K562 (cell line): Measurements from ENCODE around the gene RARRES1. TPM values are rescaled to one million over a fixed set of nuclear protein-coding genes. Genes with fewer than 3 reads are reported as not detected.

Experiments
- ATAC-seq: fragments of 200-7000 bp; cut with Tn5 transposase; 3 replicates; pipeline ENCODE4 v1.9.1; 2020; ENCODE audit warnings: moderate library complexity
- BruUV-seq: library from RNA; stranded (reverse); fragments of 400-500 nt; replicated peaks from 2 replicates; lab custom pipeline; 2021; lab: Mats Ljungman, UMichigan
- CTCF ChIA-PET: fragments of 300-600 bp; formaldehyde crosslinking; extraction: SDS; loops from one replicate; lab custom pipeline; 2021; ENCODE audit warnings: low intra/inter-chr PET ratio; lab: Yijun Ruan, JAX
- POLR2A ChIA-PET: fragments of 300-600, 350-650 bp; sonication (Branson Sonifier 250); formaldehyde crosslinking; extraction: SDS; loops from one replicate; lab custom pipeline; 2021; ENCODE audit warnings: antibody characterized with exemption, inconsistent platforms; lab: Yijun Ruan, JAX
- DNase-seq, 4 experiments: peaks; one replicate each; pipeline versions ENCODE4 v3.0.0 to v3.0.0-alpha.2; 2011 to 2018; ENCODE audit warnings: low spot score in 3 of 4, mixed read lengths in 3 of 4; ENCODE audit errors: extremely low read depth in 1 of 4
- FAIRE-seq: peaks from 2 replicates; lab custom pipeline; 2011; peaks lifted over from hg19 to GRCh38; lab: Jason Lieb, UNC
- H2AFZ ChIP-seq: 2 replicates; pipeline ENCODE4 v1.6.0; 2011; ENCODE audit warnings: low read depth, low read length, control low read depth, inconsistent platforms
- H3K27ac ChIP-seq: fragments of 200-600 bp; 3 replicates; pipeline ENCODE4 v1.8.0; 2011; ENCODE audit warnings: low read depth, mild to moderate bottlenecking, control low read depth, inconsistent platforms, low read length, moderate library complexity, mixed read lengths; ENCODE audit errors: extremely low read depth
- H3K27me3 ChIP-seq, 2 experiments: fragments of 300-600 bp in 1 of 2; 2 replicates in 1 of 2; 3 replicates in 1 of 2; pipeline versions ENCODE4 v1.6.0 to v1.8.0; 2011; ENCODE audit warnings: inconsistent platforms in 2 of 2, low read length in 2 of 2, mild to moderate bottlenecking in 1 of 2, mixed read lengths in 1 of 2, moderate library complexity in 1 of 2; ENCODE audit not compliant: control insufficient read depth in 2 of 2, insufficient read depth in 2 of 2
- H3K36me3 ChIP-seq: fragments of 300-600 bp; 3 replicates; pipeline ENCODE4 v1.8.0; 2011; ENCODE audit warnings: mild to moderate bottlenecking, low read length, inconsistent platforms; ENCODE audit not compliant: control insufficient read depth, insufficient read depth
- H3K4me1 ChIP-seq, 2 experiments: fragments of 200-600 bp in 1 of 2; replicated peaks in 1 of 2; 2 replicates in 1 of 2; 3 replicates in 1 of 2; pipeline versions ENCODE4 v1.5.1 to v1.8.0; 2011; ENCODE audit warnings: inconsistent platforms in 2 of 2, low read length in 2 of 2, mild to moderate bottlenecking in 1 of 2, mixed read lengths in 1 of 2, moderate library complexity in 1 of 2; ENCODE audit not compliant: control insufficient read depth in 2 of 2, insufficient read depth in 2 of 2
- H3K4me2 ChIP-seq: 2 replicates; pipeline ENCODE4 v1.6.1; 2011; ENCODE audit warnings: low read length, control low read depth, inconsistent platforms, mixed read lengths; ENCODE audit not compliant: insufficient read depth
- H3K4me3 ChIP-seq: fragments of 200-600 bp; sonication (generic), shearing (Covaris generic); 2 replicates; pipeline ENCODE4 v1.5.1; 2016; ENCODE audit warnings: control low read depth, inconsistent platforms
- H3K79me2 ChIP-seq: fragments of 200-600 bp; 3 replicates; pipeline ENCODE4 v1.8.0; 2011; ENCODE audit warnings: low read length, inconsistent platforms; ENCODE audit not compliant: control insufficient read depth, insufficient read depth
- H3K9ac ChIP-seq, 2 experiments: 2 replicates each; pipeline versions ENCODE4 v1.6.0 to v1.6.1; 2011; ENCODE audit warnings: low read depth in 2 of 2, low read length in 2 of 2, control low read depth in 1 of 2, inconsistent platforms in 1 of 2, mild to moderate bottlenecking in 1 of 2, mixed read lengths in 1 of 2; ENCODE audit not compliant: insufficient read depth in 1 of 2
- H3K9me1 ChIP-seq: one replicate; pipeline ENCODE4 v1.6.0; 2011; ENCODE audit warnings: inconsistent platforms, mild to moderate bottlenecking, low read length, moderate library complexity; ENCODE audit not compliant: control insufficient read depth, insufficient read depth
- H3K9me3 ChIP-seq: replicated peaks from 2 replicates; pipeline ENCODE4 v1.5.1; 2011; ENCODE audit warnings: low read depth, low read length, inconsistent platforms; ENCODE audit not compliant: control insufficient read depth, insufficient read depth
- H4K20me1 ChIP-seq: replicated peaks from 2 replicates; pipeline ENCODE4 v1.6.1; 2011; ENCODE audit warnings: low read length, inconsistent platforms, mixed read lengths; ENCODE audit not compliant: control insufficient read depth, insufficient read depth
- BCLAF1 ChIP-seq, 2 experiments: fragments of 450-650 bp in 1 of 2; IDR thresholded peaks; 2 replicates each; pipeline ENCODE4 v1.6.1; 2011 to 2017; ENCODE audit warnings: low read depth in 2 of 2, antibody characterized with exemption in 1 of 2, borderline replicate concordance in 1 of 2, low read length in 1 of 2, mild to moderate bottlenecking in 1 of 2, mixed read lengths in 1 of 2; ENCODE audit not compliant: control insufficient read depth in 1 of 2
- ZNF280B ChIP-seq: fragments of 250-450 bp; sonication (Bioruptor Pico); IDR thresholded peaks from 2 replicates; pipeline ENCODE4 v1.5.1; 2021; ENCODE audit warnings: mild to moderate bottlenecking
- WGBS: fragments of 100-300 bp; shearing (Covaris generic); methylation state at CpG from one replicate; pipeline ENCODE4 v1.1.6; 2016; ENCODE audit warnings: low coverage, mixed read lengths; ENCODE audit not compliant: insufficient coverage; ENCODE audit errors: missing lambda C conversion rate; 5-methylcytosine and 5-hydroxymethylcytosine counted together
- in situ Hi-C: fragments of 300-500 bp; cut with MboI; formaldehyde crosslinking; loops from 4 replicates; pipeline ENCODE4 v1.15.0; 2018; ENCODE audit warnings: inconsistent platforms, mixed read lengths
- intact Hi-C: fragments of 100-400 bp; cut with micrococcal nuclease; formaldehyde crosslinking; loops from 2 replicates; pipeline ENCODE4 v1.14.2; 2022
- polyA plus RNA-seq, 8 experiments: library from polyadenylated mRNA; depleted of rRNA in 4 of 8; stranded (reverse) in 5 of 8; unstranded in 3 of 8; fragments of >200 nt; fragmentation: Nextera tagmentation in 2 of 8; fragmentation: Illumina TruSeq in 1 of 8; extraction: Ambion mirVana in 2 of 8; extraction: Trizol in 1 of 8; gene quantifications; 2 replicates each; pipeline versions ENCODE4 v1.2.1 to v1.2.3, GENCODE V29; 2011 to 2014; ENCODE audit warnings: inconsistent platforms in 1 of 8, missing spikeins in 1 of 8
- total RNA-seq, 7 experiments: library from RNA; depleted of rRNA in 6 of 7; stranded (reverse); fragments of >200 nt in 6 of 7; fragmentation: Illumina TruSeq in 2 of 7; extraction: Trizol in 2 of 7; gene quantifications; 2 replicates each; pipeline versions ENCODE4 v1.2.1 to v1.2.3, GENCODE V29; 2011 to 2021; ENCODE audit warnings: low replicate concordance in 1 of 7
- TF ChIP-seq, protein P1 (sequence below): sonication (generic); IDR thresholded peaks from 2 replicates; pipeline ENCODE4 v1.6.1; 2016

The RARRES1 gene
- total and polyA plus RNA-seq, 9 of the 15 experiments (the other 6 are each of a cell fraction or from before 2014, with no cell fraction given): not detected

GRCh38 chr3:158768881-158769543 is 36.8 kb upstream of the RARRES1 start:
- Histone ChIP-seq H3K4me1 (peaks cover 13 to 49% of the 10 kb centered on the region in 2 experiments; a peak in 3 of 5 replicates), H3K27me3 (no peaks in the 10 kb centered on the region), H3K4me2 (peak overlapping the region; percentile 64; the same call in 1 of the 2 replicates), H3K27ac (peak overlapping the region; percentile 14; the same call in 1 of the 3 replicates), H3K36me3 (no peaks in the 10 kb centered on the region; the same call in 2 of the 3 replicates), H2AFZ (peak overlapping the region; percentile 66), H3K9ac (no peak overlapping the region; a peak in 1 of 4 replicates), H4K20me1 (no peaks in the 10 kb centered on the region), H3K9me3 (no peaks in the 10 kb centered on the region), H3K4me3 (no peak overlapping the region), H3K9me1 (no peaks in the 10 kb centered on the region), H3K79me2 (no peaks in the 10 kb centered on the region)
- TF ChIP-seq, protein P1, sequence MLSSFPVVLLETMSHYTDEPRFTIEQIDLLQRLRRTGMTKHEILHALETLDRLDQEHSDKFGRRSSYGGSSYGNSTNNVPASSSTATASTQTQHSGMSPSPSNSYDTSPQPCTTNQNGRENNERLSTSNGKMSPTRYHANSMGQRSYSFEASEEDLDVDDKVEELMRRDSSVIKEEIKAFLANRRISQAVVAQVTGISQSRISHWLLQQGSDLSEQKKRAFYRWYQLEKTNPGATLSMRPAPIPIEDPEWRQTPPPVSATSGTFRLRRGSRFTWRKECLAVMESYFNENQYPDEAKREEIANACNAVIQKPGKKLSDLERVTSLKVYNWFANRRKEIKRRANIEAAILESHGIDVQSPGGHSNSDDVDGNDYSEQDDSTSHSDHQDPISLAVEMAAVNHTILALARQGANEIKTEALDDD: peak; percentile 53; the same call in 1 of the 2 replicates
- TF ChIP-seq BCLAF1 (IDR thresholded peaks at IDR 0.05; ENCODE audit: borderline replicate concordance in 1 of 2, control insufficient read depth in 1 of 2, low read depth in 2 of 2, low read length in 1 of 2) (no peak), ZNF280B (CRISPR knock-in tag) (no peak)
- DNase-seq: peak in 1 of 4 experiments; percentile 18
- WGBS: 62% methylated on average over 8 of the region's 8 CpGs
- POLR2A ChIA-PET: interaction anchor here (0.7 to 1.5 kb wide), 8 partner anchors 9 to 569 kb away, joined by 3 to 5 read pairs (median 4); no protein-coding TSS in a partner anchor
- FAIRE-seq: no peak
- in situ Hi-C loops: no loop called here
- BruUV-seq: no TSS peak
- intact Hi-C loops: loop anchor here (2.0 kb wide), 1 partner anchor 26 kb away; no protein-coding TSS in a partner anchor
- CTCF ChIA-PET: no interaction called here
- peak; percentile 7; the same call in 2 of the 3 replicates for ATAC-seq
